Measurements from ENCODE around the gene STAC2.
A peak's percentile ranks its signal among the peaks of the same experiment; 100 is the strongest.

STAC2 gene

GRCh38 chr17:39246274-39246673 lies 20.5 kb upstream of the STAC2 start:
- no peak for TF ChIP-seq CTCF (IDR thresholded peaks at IDR 0.05; ENCODE audit: low read depth, low read length)
- H3K4me3 ChIP-seq (ENCODE audit: low read depth, low read length) = no peak overlapping the region

- peak; percentile 95 for TF ChIP-seq CTCF (IDR thresholded peaks at IDR 0.05; ENCODE audit: low read depth, low read length)
Observed at GRCh38 chr17:39244600-39245570, 19.1 kb upstream of the STAC2 start.

GRCh38 chr17:39244016-39244599 lies 18.4 kb upstream of the STAC2 start:
- no peak for TF ChIP-seq CTCF (IDR thresholded peaks at IDR 0.05; ENCODE audit: low read depth, low read length)
- no peak overlapping the region for H3K4me3 ChIP-seq (ENCODE audit: low read depth, low read length)

More at GRCh38 chr17:39244600-39245570, 19.1 kb upstream of the STAC2 start:
- H3K4me3 ChIP-seq (ENCODE audit: low read depth, low read length) = no peak overlapping the region

GRCh38 chr17:39243155-39243554 lies 17.4 kb upstream of the STAC2 start:
- H3K4me3 ChIP-seq (ENCODE audit: low read depth, low read length) = no peak overlapping the region
- no peak for TF ChIP-seq CTCF (IDR thresholded peaks at IDR 0.05; ENCODE audit: low read depth, low read length)

- no peak for TF ChIP-seq CTCF (IDR thresholded peaks at IDR 0.05; ENCODE audit: low read depth, low read length)
- H3K4me3 ChIP-seq (ENCODE audit: low read depth, low read length) = no peak overlapping the region
Observed at GRCh38 chr17:39240631-39241030, 14.9 kb upstream of the STAC2 start.

GRCh38 chr17:39239640-39240314 lies 14.0 kb upstream of the STAC2 start:
- no peak overlapping the region for H3K4me3 ChIP-seq (ENCODE audit: low read depth, low read length)
- peak; percentile 14; the same call in 1 of the 2 replicates for TF ChIP-seq CTCF (IDR thresholded peaks at IDR 0.05; ENCODE audit: low read depth, low read length)

Data from WI38 (cell line).